ENCODE results near the gene ARHGAP15.
A peak's percentile ranks its signal among the peaks of the same experiment; 100 is the strongest.

ARHGAP15 gene

GRCh38 chr2:143702931-143703330 lies 573.7 kb downstream of the ARHGAP15 start:
- no peak for DNase-seq

- no peak for DNase-seq
Observed at GRCh38 chr2:143704451-143705106, 575.4 kb downstream of the ARHGAP15 start.

DNA sequence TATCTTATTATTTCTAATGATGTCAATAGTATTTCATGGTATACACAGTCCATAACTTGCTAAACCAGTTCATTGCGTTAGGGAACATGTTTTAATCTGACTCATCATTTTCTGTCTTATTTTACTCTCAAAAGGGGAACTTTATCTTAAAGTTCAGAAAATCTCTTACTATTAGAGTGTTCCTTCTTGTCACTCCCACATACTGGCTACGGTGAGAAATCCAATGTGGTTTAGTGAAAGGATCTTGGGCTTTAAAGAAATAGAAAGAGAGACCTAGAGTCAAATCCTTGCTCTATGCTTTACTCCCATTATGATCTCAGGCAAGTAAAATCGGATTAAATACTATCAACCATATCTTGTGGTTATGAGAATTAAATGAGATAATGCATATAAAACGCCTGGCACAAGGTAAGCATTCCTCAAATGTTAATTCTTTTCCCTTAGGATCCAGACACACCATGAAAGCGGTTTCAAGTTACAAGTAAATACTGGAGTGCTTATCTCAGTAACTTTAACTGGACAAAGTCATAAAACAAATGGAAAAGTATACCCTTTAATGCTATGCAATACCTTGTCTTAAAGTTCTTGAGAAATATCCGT lies 576.0 kb downstream of the ARHGAP15 start:
- peak; percentile 90 for DNase-seq

GRCh38 chr2:143706354-143706753 lies 577.1 kb downstream of the ARHGAP15 start:
- DNase-seq, result no peak

DNA sequence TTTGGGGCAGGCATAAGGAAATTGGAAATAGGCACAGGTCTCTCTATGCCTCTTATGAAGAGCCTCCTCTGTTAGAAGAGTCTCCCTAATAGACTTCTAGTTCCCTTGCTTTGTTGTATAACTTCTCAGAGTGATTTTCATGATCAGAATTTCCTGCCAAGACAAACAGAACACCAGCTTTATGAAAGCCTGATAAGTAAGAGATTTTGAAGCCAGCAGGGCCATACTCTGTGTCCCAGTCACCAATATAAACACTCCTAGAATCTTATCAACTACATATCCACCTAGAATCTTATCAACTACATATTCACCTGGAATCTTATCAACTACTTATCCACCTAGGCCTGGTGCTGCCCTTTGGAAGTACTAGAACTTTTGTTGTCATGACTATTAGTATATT lies 579.5 kb downstream of the ARHGAP15 start:
- DNase-seq, result no peak

- no peak for DNase-seq
Observed at GRCh38 chr2:143710196-143710595, 581.0 kb downstream of the ARHGAP15 start.

DNA sequence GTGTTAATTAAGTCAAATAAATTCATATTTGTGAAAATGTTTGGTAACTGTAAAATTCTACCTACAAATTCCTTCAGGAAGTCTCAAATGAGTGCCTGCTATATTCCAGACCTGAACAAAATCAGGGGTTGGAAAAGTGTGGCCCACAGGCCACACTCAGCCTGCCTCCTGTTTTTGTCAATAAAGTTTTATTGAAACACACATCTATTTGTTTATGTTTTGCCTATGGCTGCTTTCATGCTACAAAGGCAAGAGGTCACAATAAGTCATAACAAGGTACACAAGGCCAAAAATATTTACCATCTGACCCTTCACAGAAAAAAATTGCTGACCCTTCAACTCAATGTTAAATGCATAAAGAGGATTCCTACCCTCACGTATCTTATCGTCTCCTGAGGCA lies 581.7 kb downstream of the ARHGAP15 start:
- DNase-seq, result no peak

GRCh38 chr2:143716522-143716921 lies 587.3 kb downstream of the ARHGAP15 start:
- DNase-seq, result no peak

GRCh38 chr2:143717053-143717452 lies 587.8 kb downstream of the ARHGAP15 start:
- DNase-seq, result no peak

DNA sequence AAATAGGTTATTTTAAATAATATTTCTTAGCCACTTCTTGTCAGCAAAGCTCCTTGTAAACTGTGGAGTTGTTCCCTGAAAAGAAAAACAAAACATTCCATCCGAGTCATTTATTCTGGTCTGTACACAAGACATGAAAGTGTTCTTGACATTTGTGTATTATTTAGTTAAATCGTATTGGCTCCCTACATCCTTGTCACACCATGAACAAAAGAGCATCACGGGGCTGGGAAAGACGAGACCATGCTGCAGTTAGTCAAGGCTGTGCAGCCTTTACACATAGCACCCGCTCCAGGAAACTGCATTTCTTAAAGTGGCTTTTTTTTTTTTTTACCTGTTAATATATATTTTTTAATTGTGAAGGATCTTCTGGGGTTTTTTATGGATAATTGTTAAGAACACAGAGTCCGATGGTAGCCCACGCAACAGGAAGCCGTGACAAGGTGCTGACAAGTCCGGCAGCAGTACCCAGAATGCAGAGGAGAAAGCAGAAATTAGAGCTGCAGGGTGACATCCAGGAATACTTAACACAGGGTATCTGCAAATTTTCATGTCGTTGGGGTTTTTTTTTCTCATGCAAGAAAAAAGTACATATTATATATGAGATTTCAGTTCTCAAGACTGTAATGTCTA lies 588.4 kb downstream of the ARHGAP15 start:
- no peak for DNase-seq

DNA sequence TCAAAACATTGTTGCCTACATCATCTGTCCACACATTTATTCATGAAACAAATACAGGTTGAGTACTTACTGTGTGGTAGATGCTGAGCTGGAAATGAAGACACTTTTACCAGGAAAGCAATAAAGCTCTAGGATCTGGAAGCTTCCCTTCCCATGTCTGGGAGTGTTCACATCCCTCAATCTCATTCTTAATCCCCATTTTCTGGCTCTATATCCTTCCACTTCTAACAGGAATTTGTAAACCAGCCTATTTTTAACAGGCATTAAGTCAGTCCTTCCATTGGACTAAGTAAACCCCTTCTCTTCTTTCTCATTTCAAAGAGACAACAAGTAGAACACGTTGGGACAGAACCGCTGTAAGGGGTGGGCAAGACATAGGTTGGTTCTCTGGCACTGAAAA lies 589.5 kb downstream of the ARHGAP15 start:
- DNase-seq, result no peak

DNA sequence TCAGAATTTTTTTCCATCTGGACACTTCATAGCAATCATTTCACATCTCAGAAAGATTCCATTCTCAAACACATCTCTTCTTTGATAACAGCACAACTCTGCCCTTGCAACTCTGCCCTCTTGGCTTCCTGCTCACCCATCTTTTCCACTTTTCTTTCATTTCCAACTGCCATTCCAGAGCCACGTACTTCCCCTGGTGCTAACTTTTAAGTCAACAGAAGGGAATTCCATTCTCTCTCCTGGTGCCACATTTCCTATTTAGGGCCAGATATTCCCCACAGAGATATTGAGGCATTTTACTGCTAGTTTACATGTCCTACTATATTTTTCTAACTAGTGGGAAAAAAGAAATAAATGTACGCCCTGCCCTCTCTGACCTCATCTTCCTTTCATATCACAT lies 590.2 kb downstream of the ARHGAP15 start:
- no peak for DNase-seq

GRCh38 chr2:143720095-143720664 lies 591.0 kb downstream of the ARHGAP15 start:
- no peak for DNase-seq

- DNase-seq, result no peak
Observed at GRCh38 chr2:143725400-143725799, 596.2 kb downstream of the ARHGAP15 start.

- DNase-seq, result no peak
Observed at GRCh38 chr2:143726151-143726845, 597.1 kb downstream of the ARHGAP15 start.

DNA sequence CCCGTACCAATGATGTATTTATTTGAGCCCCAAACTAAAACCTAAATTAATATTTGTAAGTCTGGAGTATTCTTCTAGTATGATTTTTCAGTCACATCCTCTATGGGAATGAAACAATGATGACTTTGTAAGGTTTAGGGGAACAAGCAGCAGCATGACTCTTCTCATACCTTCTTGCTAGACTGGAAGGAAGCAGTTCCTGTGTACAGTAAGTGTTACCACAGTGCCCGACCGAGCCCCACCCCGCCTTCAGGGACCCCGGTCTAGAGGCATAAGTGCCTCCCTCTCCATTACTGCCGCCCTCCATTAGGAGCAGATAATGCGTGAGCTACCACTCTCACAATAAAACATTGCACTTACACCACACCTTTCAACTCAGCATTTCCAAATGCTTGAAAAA lies 599.3 kb downstream of the ARHGAP15 start:
- no peak for DNase-seq

GRCh38 chr2:143729296-143729814 lies 600.1 kb downstream of the ARHGAP15 start:
- no peak for DNase-seq

- peak; percentile 64 for DNase-seq
Observed at GRCh38 chr2:143730155-143730952, 601.1 kb downstream of the ARHGAP15 start.

DNA sequence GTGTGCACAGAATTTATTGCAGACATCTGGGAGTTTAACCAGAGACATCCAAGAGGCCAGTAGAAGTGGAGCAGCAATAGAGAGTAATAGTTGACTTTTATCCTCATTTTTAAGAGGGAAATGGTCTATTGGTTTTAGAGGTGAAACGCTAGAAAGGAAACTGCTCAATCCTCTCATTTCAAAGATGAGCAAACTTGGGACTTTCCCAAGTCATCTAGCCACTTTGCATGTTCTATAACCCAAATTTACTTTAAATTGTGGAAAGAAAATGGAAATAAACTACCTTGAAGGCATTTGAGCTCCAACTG lies 601.7 kb downstream of the ARHGAP15 start:
- no peak for DNase-seq

DNA sequence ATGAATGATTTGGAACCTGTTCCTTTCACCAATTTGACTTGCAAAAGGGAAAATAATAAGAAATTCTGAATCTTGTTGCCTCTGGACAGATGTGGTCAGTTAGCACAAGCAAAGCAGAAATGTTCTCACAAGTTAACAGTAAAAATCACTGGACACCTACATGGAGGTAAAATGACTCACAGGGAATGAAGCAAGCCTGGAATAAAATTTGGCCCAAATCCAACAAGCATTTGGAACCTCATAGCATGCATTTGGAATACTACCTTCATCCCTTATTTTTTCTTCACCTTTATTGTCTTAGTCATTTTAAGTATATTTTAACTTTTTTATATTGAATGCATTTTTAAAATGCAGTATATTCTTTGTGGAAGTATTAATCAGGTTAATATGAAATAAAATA lies 602.9 kb downstream of the ARHGAP15 start:
- peak; percentile 78 for DNase-seq

DNA sequence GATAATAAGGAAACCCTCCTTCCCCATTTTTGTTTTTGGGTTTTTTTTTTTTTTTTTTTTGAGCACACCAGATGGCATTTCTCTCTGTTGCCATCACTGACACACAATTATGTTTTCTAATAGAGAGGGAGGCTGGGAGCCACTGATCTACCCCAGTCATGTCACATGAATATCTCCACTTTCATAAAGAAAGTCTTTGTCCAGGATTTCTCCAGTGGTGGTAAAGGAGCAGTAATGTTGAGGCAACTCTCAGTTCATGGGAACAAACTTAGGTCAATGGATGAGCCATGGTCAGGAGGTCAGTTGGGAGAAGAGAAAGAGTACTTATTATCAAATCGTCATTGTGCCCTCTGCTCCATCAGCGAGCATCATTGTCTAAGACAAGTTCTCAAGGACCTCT lies 603.7 kb downstream of the ARHGAP15 start:
- DNase-seq, result no peak

- no peak for DNase-seq
Observed at GRCh38 chr2:143734507-143734906, 605.3 kb downstream of the ARHGAP15 start.

DNA sequence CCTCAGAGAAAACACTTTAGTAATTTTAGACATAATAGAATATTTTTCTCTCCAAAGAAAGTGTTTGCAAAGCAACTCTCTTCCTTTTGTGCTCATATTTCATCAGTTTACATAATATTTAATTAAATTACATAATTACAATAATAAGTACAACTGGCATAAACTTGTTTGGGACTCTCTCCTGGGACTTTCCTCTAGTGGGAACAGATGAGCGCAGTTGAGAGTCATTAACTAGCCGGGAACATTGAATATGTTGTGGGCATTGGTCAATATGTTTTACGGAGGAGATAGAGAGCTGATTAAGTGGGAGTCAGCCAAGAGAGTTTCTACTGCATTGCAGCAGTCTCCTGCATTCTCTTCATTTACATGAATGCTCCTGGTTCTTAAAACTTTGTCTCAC lies 607.7 kb downstream of the ARHGAP15 start:
- DNase-seq, result no peak

Measured in NCI-H226 (cell line).